ENCODE results near the gene PPT2.

The PPT2 gene

DNA sequence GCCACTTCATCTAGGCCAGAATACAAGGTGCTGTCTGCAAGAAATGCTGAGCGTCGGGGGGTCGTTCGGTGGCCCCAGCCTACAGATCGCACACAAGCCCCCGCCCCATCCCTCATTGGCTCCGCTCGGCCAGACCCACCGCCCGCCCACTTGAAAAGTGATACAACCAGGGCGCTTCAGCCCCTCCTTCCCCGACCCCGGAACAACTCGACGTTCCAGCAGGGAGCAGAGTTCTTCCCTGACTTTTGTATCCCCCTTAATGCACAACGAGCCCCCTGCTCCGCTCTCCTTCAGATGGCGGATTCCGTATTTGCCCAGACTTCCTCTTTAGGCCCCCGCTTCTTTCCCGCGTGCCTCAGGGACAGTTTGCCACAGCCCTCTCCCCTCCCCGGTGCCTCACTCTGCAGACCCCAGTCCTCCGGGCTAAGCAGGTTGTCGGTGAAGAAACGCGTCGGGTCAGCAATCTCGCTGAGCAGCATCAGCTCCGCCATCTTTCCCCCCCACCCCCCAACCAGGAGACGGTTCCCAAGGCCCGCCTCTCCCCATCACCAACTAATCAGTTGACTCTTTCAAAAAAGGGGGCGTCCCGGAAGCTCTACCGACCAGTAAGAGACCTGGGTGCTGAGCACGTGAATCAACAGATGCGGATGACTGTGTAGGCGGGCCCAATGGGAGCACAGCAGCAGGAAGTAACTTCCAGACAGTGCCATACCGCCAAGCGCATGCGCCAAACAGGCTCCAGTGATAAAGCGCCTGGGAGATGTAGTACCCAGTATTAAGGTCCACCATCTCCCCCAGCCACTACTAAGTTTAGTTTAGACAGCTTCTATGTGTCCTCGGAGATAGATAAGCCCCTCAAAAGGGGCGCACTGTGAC, 26.0 kb upstream of the PPT2 start, which contains the start of gene ATF6B:
ATF6B (minus strand) TSS at position 530 of the 876 bp plus-strand sequence; CDS start at position 491, 39 bp downstream.
- Histone ChIP-seq H3K4me2 (peak within 1 kb of the TSS; percentile 92), H3K79me2 (ENCODE audit: insufficient read depth, low read depth) (peaks cover 13% of the 10 kb centered on the region), H2AFZ (ENCODE audit: low read depth) (peak within 1 kb of the TSS; percentile 77), H3K4me3 (IDR thresholded peaks at IDR 0.05; ENCODE audit: insufficient read depth, low read depth, low read length) (no peak within 1 kb of the TSS), H3K4me1 (ENCODE audit: low read depth, poor library complexity, severe bottlenecking) (peaks cover 22% of the 10 kb centered on the region), H3K27me3 (ENCODE audit: insufficient read depth, low read depth) (no peaks in the 10 kb centered on the region), H4K20me1 (ENCODE audit: insufficient read depth) (no peaks in the 10 kb centered on the region), H3K27ac (peak within 1 kb of the TSS; percentile 51), H3K9ac (peak within 1 kb of the TSS; percentile 80), H3K36me3 (ENCODE audit: insufficient read depth) (no peaks in the 10 kb centered on the region; the same call in 1 of the 2 replicates)
- TF ChIP-seq, protein P1, sequence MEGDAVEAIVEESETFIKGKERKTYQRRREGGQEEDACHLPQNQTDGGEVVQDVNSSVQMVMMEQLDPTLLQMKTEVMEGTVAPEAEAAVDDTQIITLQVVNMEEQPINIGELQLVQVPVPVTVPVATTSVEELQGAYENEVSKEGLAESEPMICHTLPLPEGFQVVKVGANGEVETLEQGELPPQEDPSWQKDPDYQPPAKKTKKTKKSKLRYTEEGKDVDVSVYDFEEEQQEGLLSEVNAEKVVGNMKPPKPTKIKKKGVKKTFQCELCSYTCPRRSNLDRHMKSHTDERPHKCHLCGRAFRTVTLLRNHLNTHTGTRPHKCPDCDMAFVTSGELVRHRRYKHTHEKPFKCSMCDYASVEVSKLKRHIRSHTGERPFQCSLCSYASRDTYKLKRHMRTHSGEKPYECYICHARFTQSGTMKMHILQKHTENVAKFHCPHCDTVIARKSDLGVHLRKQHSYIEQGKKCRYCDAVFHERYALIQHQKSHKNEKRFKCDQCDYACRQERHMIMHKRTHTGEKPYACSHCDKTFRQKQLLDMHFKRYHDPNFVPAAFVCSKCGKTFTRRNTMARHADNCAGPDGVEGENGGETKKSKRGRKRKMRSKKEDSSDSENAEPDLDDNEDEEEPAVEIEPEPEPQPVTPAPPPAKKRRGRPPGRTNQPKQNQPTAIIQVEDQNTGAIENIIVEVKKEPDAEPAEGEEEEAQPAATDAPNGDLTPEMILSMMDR (conservative IDR thresholded peaks at IDR 0.05; ENCODE audit: low read depth, low read length), result no peak

DNA sequence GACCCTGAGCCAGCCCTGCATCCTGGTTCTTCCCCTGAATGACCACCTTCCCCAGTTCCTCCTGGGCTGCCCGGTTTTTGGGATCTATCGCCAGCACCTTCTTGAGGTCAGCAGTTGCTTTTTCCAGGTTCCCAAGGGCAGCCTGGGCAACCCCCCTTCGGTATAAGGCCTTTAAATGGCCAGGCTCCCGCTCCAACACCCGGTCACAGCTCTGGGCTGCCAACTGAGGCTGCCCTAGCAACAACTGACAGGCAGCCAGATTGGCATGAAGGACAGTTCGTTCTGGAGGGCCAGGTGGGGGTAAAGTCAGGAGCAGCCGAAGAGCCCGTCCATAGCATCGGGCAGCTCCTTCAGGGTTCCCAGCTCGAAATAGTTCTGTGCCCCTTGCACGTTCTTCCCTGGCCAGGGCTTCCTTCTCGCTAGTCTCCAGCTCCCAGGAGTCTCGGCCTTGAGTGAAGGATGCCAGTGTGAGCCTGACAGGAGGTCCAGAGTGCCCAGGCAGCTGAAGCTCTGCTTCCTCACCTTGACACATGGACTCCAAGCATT, 25.1 kb upstream of the PPT2 start:
- no peaks in the 10 kb centered on the region for H4K20me1 ChIP-seq (ENCODE audit: insufficient read depth)
- H3K79me2 ChIP-seq (ENCODE audit: insufficient read depth, low read depth), result peaks cover 13% of the 10 kb centered on the region
- peak overlapping the region; percentile 92 for H3K4me2 ChIP-seq
- TF ChIP-seq, protein P1 (conservative IDR thresholded peaks at IDR 0.05; ENCODE audit: low read depth, low read length), result no peak
- no peak overlapping the region for H3K4me3 ChIP-seq (IDR thresholded peaks at IDR 0.05; ENCODE audit: insufficient read depth, low read depth, low read length)
- H3K27me3 ChIP-seq (ENCODE audit: insufficient read depth, low read depth), result no peaks in the 10 kb centered on the region
- H3K4me1 ChIP-seq (ENCODE audit: low read depth, poor library complexity, severe bottlenecking), result peaks cover 22% of the 10 kb centered on the region
- H3K27ac ChIP-seq, result no peak overlapping the region
- H3K9ac ChIP-seq, result no peak overlapping the region
- no peak overlapping the region for H2AFZ ChIP-seq (ENCODE audit: low read depth)
- H3K36me3 ChIP-seq (ENCODE audit: insufficient read depth), result no peaks in the 10 kb centered on the region; the same call in 1 of the 2 replicates

DNA sequence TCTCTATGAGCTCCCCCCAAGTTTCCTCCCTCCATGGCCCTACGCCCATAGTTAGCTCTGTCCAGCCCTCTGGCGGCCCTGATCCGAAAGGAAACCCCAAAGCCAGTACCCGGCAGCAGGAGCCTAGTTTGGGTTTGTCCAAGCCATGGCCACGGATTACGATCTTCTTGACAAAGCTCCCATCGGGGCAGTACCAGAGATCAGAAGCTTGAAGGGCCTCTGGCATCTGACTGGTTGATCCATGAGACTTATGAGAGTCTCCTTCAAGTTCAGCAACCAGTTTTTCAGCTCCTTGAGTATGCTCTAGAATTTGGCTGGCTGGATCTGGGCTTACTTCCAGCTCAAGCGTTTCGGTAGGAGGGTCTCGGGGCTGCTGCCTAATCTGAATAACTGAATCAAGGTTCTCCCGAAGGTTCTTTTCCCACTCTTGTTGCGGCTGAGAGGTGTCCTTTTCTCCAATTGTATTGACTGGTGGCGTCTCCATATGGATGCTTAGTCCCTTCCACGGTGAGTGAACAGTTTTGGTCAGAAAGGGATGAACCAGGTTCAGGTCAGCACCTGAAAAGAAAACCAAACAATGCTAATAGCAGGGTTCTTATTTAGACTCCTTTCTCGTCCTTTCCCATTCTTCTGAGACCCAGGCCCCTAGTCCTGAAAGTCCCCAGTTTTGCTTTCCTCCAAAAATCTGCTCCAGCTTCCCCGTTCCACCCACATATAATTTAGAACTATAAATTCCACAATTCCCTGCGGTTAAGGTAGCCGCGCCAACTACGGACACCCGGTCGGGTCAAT, 24.4 kb upstream of the PPT2 start:
- Histone ChIP-seq H3K4me3 (IDR thresholded peaks at IDR 0.05; ENCODE audit: insufficient read depth, low read depth, low read length) (no peak overlapping the region), H3K27ac (peak overlapping the region; percentile 38; the same call in 1 of the 2 replicates), H2AFZ (ENCODE audit: low read depth) (peak overlapping the region; percentile 65; the same call in 1 of the 2 replicates)

More for the DNA sequence above, 24.4 kb upstream of the PPT2 start:
- Histone ChIP-seq H3K36me3 (ENCODE audit: insufficient read depth) (no peaks in the 10 kb centered on the region; the same call in 1 of the 2 replicates), H3K79me2 (ENCODE audit: insufficient read depth, low read depth) (peaks cover 13% of the 10 kb centered on the region), H3K4me1 (ENCODE audit: low read depth, poor library complexity, severe bottlenecking) (peaks cover 22% of the 10 kb centered on the region), H3K27me3 (ENCODE audit: insufficient read depth, low read depth) (no peaks in the 10 kb centered on the region), H3K4me2 (peak overlapping the region; percentile 92), H3K9ac (peak overlapping the region; percentile 46), H4K20me1 (ENCODE audit: insufficient read depth) (no peaks in the 10 kb centered on the region)
- TF ChIP-seq, protein P1 (conservative IDR thresholded peaks at IDR 0.05; ENCODE audit: low read depth, low read length), result no peak

Data from KMS-11 (cell line).